Astrocyte (in vitro differentiated cells and primary cell): Measurements from ENCODE around the gene SLC13A1.

ENCODE experiments used
- EZH2 ChIP-seq: IDR thresholded peaks from 2 replicates; pipeline ENCODE4 v1.6.1; 2012; ENCODE audit warnings: mild to moderate bottlenecking, low read length, inconsistent platforms; ENCODE audit not compliant: insufficient read depth
- TF ChIP-seq, protein P1 (sequence below): IDR thresholded peaks from 2 replicates; pipeline ENCODE4 v1.5.1; 2011; ENCODE audit warnings: low read depth, mild to moderate bottlenecking, inconsistent platforms, low read length, moderate library complexity; ENCODE audit not compliant: insufficient read depth

DNA sequence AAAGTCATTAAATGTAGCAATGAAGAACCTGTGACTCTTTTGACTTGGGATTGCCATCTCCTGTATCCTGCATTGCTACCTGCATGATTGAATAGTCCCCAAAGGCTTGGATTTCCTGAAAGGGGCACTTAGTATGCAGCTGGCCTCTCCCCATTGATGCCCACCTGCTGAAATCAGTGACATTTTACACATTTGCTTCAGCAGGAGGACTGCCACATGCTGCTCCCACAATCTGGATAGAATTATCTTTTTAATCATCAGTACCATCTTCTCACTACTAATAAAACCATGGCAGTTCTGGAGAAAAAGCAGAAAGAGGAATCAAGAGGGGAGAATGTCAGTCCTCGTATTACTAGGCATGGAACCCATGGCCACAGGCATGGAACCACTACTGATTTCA is 67.8 kb downstream of the SLC13A1 start:
- TF ChIP-seq EZH2, result no peak
- TF ChIP-seq, protein P1, sequence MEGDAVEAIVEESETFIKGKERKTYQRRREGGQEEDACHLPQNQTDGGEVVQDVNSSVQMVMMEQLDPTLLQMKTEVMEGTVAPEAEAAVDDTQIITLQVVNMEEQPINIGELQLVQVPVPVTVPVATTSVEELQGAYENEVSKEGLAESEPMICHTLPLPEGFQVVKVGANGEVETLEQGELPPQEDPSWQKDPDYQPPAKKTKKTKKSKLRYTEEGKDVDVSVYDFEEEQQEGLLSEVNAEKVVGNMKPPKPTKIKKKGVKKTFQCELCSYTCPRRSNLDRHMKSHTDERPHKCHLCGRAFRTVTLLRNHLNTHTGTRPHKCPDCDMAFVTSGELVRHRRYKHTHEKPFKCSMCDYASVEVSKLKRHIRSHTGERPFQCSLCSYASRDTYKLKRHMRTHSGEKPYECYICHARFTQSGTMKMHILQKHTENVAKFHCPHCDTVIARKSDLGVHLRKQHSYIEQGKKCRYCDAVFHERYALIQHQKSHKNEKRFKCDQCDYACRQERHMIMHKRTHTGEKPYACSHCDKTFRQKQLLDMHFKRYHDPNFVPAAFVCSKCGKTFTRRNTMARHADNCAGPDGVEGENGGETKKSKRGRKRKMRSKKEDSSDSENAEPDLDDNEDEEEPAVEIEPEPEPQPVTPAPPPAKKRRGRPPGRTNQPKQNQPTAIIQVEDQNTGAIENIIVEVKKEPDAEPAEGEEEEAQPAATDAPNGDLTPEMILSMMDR, result no peak
